ENCODE data around the gene NKX1-2. TPM values are rescaled to one million over a fixed set of nuclear protein-coding genes. Genes with fewer than 3 reads are reported as not detected.
A peak's percentile ranks its signal among the peaks of the same experiment; 100 is the strongest.

NKX1-2 gene
- total RNA-seq (2014; rRNA removed) (0.36 and 0.86 TPM in 2 replicates), Bru-seq, nascent RNA (percentile 11 among the genes with signal in this experiment), BruChase-seq, experiment 1, labeled RNA remaining after a 6-hour chase (percentile 18 among the genes with signal in this experiment), BruChase-seq, experiment 2, labeled RNA remaining after a 2-hour chase (not detected)
- long read RNA-seq: 0 reads

DNA sequence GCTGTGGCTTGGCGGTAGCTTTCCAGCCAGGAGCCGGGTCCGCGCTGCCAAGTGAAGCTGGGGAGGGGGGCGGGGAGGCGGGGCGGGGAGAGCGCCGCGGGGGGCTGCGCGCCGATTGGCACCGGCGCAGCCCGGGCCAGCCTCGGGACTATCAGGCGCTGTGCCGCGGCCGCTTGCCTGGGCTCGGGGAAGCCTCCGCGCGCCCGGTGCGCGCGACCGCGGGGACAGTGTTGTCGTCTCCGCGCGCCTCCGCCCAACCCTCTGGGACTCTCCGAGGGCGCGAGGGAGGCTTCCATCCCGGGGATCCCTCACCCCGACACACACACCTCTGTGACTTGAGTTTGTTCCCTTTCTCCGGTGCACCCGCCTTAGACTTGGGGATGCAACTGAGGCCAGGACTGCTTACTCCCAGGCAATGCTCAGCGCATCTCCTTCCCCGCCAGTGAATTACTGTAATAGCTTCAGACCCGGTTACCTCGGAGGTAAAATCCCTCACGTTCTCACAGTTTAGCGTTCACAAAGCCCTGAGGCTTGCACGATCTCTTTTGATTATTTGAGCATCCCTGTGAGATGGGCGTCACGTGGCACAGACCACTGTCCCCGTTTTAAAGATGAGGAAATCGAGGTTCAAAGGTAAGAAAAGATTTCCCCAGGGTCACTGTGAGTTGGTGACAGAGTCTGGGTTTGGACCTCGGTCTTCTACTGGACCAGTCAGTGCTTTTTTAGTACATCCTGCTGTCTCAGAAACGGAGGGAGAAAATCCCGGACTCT, at the start of gene NKX1-2:
TSS of gene NKX1-2 (minus strand) at position 24 of the 771 bp plus-strand sequence. CDS start 92 bp downstream, outside the sequence.
- no peaks in the 10 kb centered on the region for H3K79me2 ChIP-seq (ENCODE audit: low read length)
- POLR2A ChIA-PET (ENCODE audit: unreplicated experiment): no interaction called here
- H3K4me1 ChIP-seq (ENCODE audit: insufficient read depth, low read length): peaks cover 3% of the 10 kb centered on the region; the same call in 1 of the 2 replicates
- peaks cover 38% of the 10 kb centered on the region for H3K27me3 ChIP-seq (ENCODE audit: low read length)
- H2AFZ ChIP-seq (ENCODE audit: low read length): no peak within 1 kb of the TSS
- no peak within 1 kb of the TSS for H3K27ac ChIP-seq (ENCODE audit: low read length)
- H3K9me3 ChIP-seq (ENCODE audit: low read length): no peaks in the 10 kb centered on the region
- H3K4me3 ChIP-seq (ENCODE audit: low read length): peak within 1 kb of the TSS; percentile 59
- H3K36me3 ChIP-seq (ENCODE audit: low read depth, low read length): no peaks in the 10 kb centered on the region
- intact Hi-C loops (cut with micrococcal nuclease): no loop called here
- BruUV-seq (replicated peaks): no TSS peak
- DNase-seq (no peak), ATAC-seq (no peak; the same call in 1 of the 2 replicates)
- H3K9ac ChIP-seq (ENCODE audit: low read length): no peak within 1 kb of the TSS
- TF ChIP-seq EZH2phosphoT487 (IDR thresholded peaks at IDR 0.05; ENCODE audit: borderline replicate concordance, low read length) (no peak), EZH2 (IDR thresholded peaks at IDR 0.05; ENCODE audit: low read length, unreplicated experiment) (no peak)
- TF ChIP-seq, protein P1, sequence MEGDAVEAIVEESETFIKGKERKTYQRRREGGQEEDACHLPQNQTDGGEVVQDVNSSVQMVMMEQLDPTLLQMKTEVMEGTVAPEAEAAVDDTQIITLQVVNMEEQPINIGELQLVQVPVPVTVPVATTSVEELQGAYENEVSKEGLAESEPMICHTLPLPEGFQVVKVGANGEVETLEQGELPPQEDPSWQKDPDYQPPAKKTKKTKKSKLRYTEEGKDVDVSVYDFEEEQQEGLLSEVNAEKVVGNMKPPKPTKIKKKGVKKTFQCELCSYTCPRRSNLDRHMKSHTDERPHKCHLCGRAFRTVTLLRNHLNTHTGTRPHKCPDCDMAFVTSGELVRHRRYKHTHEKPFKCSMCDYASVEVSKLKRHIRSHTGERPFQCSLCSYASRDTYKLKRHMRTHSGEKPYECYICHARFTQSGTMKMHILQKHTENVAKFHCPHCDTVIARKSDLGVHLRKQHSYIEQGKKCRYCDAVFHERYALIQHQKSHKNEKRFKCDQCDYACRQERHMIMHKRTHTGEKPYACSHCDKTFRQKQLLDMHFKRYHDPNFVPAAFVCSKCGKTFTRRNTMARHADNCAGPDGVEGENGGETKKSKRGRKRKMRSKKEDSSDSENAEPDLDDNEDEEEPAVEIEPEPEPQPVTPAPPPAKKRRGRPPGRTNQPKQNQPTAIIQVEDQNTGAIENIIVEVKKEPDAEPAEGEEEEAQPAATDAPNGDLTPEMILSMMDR (conservative IDR thresholded peaks at IDR 0.05; ENCODE audit: low read depth, low read length): no peak
- CTCF ChIA-PET: no interaction called here
- H4K20me1 ChIP-seq (ENCODE audit: low read length): no peaks in the 10 kb centered on the region
- H3K4me2 ChIP-seq (ENCODE audit: low read length): peak within 1 kb of the TSS; percentile 79
- H3K9me2 ChIP-seq (replicated peaks; ENCODE audit: low read length): no peaks in the 10 kb centered on the region
- H3F3A ChIP-seq (ENCODE audit: low read length, unreplicated experiment): no peaks in the 10 kb centered on the region

GRCh38 chr10:124498056-124498455, 48.2 kb upstream of the NKX1-2 start:
- TF ChIP-seq EZH2phosphoT487 (IDR thresholded peaks at IDR 0.05; ENCODE audit: borderline replicate concordance, low read length): no peak
- TF ChIP-seq EZH2 (IDR thresholded peaks at IDR 0.05; ENCODE audit: low read length, unreplicated experiment): no peak
- TF ChIP-seq, protein P1 (conservative IDR thresholded peaks at IDR 0.05; ENCODE audit: low read depth, low read length): no peak
- H3K9me3 ChIP-seq (ENCODE audit: low read length): no peaks in the 10 kb centered on the region
- CTCF ChIA-PET: no interaction called here
- H3K4me1 ChIP-seq (ENCODE audit: insufficient read depth, low read length): no peaks in the 10 kb centered on the region
- intact Hi-C loops (cut with micrococcal nuclease): no loop called here
- 0 out of 2 replicates have a peak, but pooled peaks cover 3% of the 10 kb centered on the region for H3K36me3 ChIP-seq (ENCODE audit: low read depth, low read length)
- no peaks in the 10 kb centered on the region for H3F3A ChIP-seq (ENCODE audit: low read length, unreplicated experiment)
- no peak for ATAC-seq
- no peaks in the 10 kb centered on the region for H4K20me1 ChIP-seq (ENCODE audit: low read length)
- POLR2A ChIA-PET (ENCODE audit: unreplicated experiment): no interaction called here
- H3K4me2 ChIP-seq (ENCODE audit: low read length): no peak overlapping the region
- H3K9ac ChIP-seq (ENCODE audit: low read length): no peak overlapping the region
- no peaks in the 10 kb centered on the region for H3K9me2 ChIP-seq (replicated peaks; ENCODE audit: low read length)
- no peak overlapping the region for H3K4me3 ChIP-seq (ENCODE audit: low read length)
- H3K27ac ChIP-seq (ENCODE audit: low read length): no peak overlapping the region
- no peaks in the 10 kb centered on the region for H3K27me3 ChIP-seq (ENCODE audit: low read length)
- no TSS peak for BruUV-seq (replicated peaks)
- no peaks in the 10 kb centered on the region for H3K79me2 ChIP-seq (ENCODE audit: low read length)
- no peak for DNase-seq
- no peak overlapping the region for H2AFZ ChIP-seq (ENCODE audit: low read length)
